ENCODE measurements around the gene HOMER2.

Gene HOMER2

DNA sequence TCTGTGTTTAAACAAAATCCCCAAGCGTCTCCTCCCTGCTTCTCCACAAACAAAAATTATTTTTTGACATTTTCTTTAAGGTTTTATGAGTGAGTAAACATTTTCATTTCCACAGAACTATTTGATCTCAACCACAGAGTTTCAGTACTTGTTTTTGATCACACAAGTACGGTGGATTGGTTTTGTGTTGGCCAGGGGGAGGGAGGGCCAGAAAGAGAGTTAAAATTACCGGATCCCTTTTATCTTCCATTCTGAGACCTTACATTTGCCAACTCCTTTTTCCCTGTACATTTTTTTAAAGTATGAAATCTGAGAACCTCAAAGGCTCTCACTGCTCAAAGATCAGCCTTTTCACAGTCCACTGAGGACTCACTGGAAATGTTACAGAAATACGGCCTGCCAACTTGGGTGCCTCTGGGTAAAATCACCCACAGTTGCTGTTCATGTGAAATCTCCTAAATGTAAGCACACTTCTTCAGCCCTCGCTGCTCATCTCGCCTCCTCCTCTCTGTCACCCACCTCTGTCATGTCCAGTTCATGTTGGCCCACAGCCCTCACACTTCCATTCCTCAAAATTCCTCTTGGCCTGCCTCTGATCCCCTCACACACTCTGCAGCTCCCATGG lies 1.7 kb downstream of the HOMER2 start:
- TF ChIP-seq, protein P1, sequence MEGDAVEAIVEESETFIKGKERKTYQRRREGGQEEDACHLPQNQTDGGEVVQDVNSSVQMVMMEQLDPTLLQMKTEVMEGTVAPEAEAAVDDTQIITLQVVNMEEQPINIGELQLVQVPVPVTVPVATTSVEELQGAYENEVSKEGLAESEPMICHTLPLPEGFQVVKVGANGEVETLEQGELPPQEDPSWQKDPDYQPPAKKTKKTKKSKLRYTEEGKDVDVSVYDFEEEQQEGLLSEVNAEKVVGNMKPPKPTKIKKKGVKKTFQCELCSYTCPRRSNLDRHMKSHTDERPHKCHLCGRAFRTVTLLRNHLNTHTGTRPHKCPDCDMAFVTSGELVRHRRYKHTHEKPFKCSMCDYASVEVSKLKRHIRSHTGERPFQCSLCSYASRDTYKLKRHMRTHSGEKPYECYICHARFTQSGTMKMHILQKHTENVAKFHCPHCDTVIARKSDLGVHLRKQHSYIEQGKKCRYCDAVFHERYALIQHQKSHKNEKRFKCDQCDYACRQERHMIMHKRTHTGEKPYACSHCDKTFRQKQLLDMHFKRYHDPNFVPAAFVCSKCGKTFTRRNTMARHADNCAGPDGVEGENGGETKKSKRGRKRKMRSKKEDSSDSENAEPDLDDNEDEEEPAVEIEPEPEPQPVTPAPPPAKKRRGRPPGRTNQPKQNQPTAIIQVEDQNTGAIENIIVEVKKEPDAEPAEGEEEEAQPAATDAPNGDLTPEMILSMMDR (IDR thresholded peaks at IDR 0.05; ENCODE audit: low read depth, low read length): no peak
- H3K4me3 ChIP-seq (ENCODE audit: low read depth, low read length): no peak overlapping the region

DNA sequence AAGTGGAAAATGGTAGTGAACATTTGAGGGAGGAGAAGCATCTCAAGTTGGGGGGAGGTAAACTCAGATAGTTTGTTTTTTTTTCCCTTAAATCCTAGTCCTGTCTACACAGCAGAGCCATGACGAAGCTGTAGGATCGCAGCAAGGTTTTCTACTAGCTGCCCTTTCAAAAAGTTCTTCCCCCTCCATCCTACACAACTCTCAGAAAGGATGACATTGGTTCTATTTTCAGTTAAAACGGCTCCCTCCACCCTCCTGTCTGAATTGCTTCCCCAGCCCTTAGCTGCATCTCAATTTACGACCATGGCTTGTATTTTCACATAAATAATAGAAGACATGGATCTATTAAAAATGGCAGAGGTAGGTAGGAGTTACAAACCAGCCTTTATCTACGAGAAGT lies 2.2 kb downstream of the HOMER2 start:
- no peak overlapping the region for H3K4me3 ChIP-seq (ENCODE audit: low read depth, low read length)
- TF ChIP-seq, protein P1 (IDR thresholded peaks at IDR 0.05; ENCODE audit: low read depth, low read length): no peak

DNA sequence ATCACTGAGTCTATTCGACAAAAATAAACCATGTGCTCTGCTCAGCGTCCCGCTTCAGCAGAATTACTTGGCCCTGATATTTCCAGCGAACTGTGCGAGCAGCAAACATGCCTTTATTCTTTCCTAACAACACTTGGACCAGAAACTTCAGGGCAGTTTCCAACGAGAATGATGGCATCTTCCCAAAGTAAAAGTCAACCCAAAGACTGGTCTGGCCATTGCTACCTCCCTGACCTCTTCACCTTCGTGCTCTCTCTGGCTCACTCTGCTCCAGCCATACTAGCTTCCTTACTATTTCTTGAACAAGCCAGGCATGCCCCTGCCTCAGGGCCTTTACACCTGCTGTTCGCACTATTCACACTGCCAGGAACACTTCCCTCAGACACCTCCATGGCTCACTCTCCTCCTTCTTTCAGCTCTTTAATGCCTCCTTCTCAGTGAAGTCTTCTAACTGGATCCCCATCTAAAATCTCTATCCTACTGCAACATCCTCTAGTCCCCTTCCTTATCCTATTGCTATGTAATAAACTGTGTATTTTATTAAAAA lies 6.3 kb downstream of the HOMER2 start:
- TF ChIP-seq, protein P1 (IDR thresholded peaks at IDR 0.05; ENCODE audit: low read depth, low read length): no peak
- H3K4me3 ChIP-seq (ENCODE audit: low read depth, low read length): no peak overlapping the region

DNA sequence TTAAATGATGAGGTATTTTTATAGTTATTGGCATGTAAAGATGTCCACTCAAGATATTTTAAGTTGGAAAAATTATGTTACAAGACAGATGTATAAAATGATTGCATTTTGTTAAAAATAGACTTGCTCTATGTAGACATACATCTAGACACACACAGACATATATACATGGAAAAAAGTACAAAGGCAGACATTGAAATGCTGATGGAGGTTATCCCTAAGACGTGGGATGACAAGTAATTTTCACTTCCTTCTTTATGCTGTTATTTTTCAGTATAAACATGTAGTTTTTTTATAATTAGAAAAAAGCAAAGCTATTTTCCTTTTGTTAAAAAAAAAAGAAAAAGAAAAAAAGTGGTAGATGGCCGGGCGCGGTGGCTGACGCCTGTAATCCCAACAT lies 7.2 kb downstream of the HOMER2 start:
- H3K4me3 ChIP-seq (ENCODE audit: low read depth, low read length): no peak overlapping the region
- TF ChIP-seq, protein P1 (IDR thresholded peaks at IDR 0.05; ENCODE audit: low read depth, low read length): no peak

DNA sequence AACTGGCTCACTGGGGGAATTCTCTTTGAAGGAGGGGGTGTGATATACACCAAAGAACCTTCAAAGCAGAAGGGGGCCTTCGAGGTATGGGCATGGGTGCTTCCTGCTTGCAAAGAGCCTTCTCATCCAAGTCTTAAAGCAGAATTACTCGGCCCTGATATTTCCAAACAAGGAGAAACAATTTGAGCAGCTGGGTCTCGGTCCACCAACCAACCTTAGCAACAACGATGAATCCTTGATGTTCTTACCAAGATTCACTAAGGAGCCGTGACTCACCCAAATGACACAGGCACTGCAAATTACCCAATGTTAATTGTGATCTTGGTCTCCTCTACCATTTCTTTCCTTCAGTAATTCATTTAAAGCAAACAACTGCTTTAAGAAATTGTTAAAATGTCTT lies 7.7 kb downstream of the HOMER2 start:
- no peak overlapping the region for H3K4me3 ChIP-seq (ENCODE audit: low read depth, low read length)
- TF ChIP-seq, protein P1 (IDR thresholded peaks at IDR 0.05; ENCODE audit: low read depth, low read length): no peak

DNA sequence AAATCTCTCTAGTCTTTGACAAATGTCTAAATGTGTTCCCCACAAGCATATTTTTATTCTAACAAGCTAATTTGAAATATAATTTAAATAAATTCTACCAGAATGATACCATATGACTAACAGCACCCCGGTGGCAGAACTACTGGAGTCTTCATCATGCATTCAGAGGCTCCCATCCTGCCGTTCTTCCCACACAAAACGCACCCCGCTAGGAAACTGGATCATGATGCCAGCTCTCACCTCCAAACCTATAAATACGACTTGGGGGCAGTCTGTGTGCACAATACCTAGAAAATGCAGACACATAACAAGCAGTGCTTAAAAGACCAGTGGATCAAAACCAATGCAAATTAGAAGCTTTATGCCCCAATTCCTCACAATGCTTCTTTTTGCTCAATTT lies 8.5 kb downstream of the HOMER2 start:
- no peak overlapping the region for H3K4me3 ChIP-seq (ENCODE audit: low read depth, low read length)
- TF ChIP-seq, protein P1 (IDR thresholded peaks at IDR 0.05; ENCODE audit: low read depth, low read length): no peak

DNA sequence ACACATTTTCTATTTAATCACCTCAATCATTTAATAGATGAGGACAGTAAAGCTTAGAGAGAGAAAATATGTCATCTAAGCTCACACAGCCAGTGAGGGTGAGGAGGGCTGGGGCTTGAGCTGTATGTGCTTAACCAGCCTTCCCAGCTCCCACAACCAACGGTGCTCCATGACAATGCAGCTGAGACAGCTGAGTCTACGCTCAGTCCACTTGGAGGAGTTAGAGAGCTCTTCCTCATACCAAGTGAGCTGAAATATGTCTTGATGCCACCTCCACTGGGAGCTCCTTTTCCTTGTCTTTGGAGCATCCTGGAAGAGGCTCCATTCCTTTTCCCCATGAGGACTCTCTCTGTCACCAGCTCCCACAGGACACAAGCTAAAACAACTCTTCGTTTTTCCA lies 9.3 kb downstream of the HOMER2 start:
- no peak overlapping the region for H3K4me3 ChIP-seq (ENCODE audit: low read depth, low read length)
- TF ChIP-seq, protein P1 (IDR thresholded peaks at IDR 0.05; ENCODE audit: low read depth, low read length): no peak
